ENCODE measurements around the gene CBLB.
A peak's percentile ranks its signal among the peaks of the same experiment; 100 is the strongest.

The CBLB gene

DNA sequence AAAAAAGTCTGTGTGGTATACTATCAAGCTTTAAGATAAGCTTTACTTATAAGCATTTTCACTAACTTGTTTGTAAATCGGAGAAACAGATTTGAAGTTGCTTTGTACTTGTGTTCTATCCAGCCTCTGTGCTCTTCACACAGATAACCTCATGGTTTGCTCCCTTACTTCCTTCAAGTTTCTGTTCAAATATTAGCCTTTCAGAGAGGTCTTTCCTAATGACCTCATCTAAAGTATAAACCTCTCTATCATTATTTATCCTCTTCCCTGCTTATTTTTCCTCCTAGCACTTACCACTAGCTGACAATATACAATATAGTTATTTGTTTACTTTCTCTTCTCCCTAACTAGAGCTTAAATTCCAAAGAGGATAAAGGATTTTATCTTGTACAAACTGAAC, 180.0 kb downstream of the CBLB start:
- Histone ChIP-seq H3K27ac (ENCODE audit: low read depth, low read length) (no peak overlapping the region), H2AK5ac (ENCODE audit: low read length) (no peak overlapping the region), H3K4ac (ENCODE audit: low read depth, low read length) (no peak overlapping the region), H3K4me1 (ENCODE audit: control insufficient read depth in 1 of 2, insufficient read depth in 2 of 2, low read length in 2 of 2) (no peaks in the 10 kb centered on the region), H3K36me3 (ENCODE audit: control insufficient read depth in 1 of 2, insufficient read depth in 2 of 2, low read length in 2 of 2) (peaks cover 1 to 4% of the 10 kb centered on the region in 2 experiments), H3K4me3 (ENCODE audit: low read depth, low read length) (no peak overlapping the region), H3K9me3 (ENCODE audit: insufficient read depth, low read depth, low read length) (no peaks in the 10 kb centered on the region), H2AFZ (ENCODE audit: insufficient read depth, low read length, poor library complexity) (no peak overlapping the region), H3K79me1 (ENCODE audit: low read length) (no peaks in the 10 kb centered on the region), H3K27me3 (ENCODE audit: insufficient read depth, low read length) (no peaks in the 10 kb centered on the region), H2BK5ac (ENCODE audit: low read depth, low read length, poor library complexity) (no peak overlapping the region), H4K8ac (ENCODE audit: low read depth, low read length) (no peak overlapping the region), H3K79me2 (ENCODE audit: control insufficient read depth, insufficient read depth, low read length, poor library complexity) (no peaks in the 10 kb centered on the region), H2BK12ac (ENCODE audit: low read length) (no peak overlapping the region), H3K23ac (ENCODE audit: low read length) (no peak overlapping the region), H4K91ac (ENCODE audit: low read depth, low read length) (no peak overlapping the region), H3K4me2 (ENCODE audit: low read length) (no peak overlapping the region), H2BK120ac (ENCODE audit: insufficient read depth, low read length, poor library complexity) (no peak overlapping the region), H3K9ac (ENCODE audit: low read length) (no peak overlapping the region), H4K12ac (ENCODE audit: low read depth, low read length) (no peak overlapping the region), H3K14ac (ENCODE audit: low read length) (no peak overlapping the region), H3K18ac (ENCODE audit: low read length) (no peak overlapping the region)
- WGBS (ENCODE audit: extremely low coverage, insufficient coverage, insufficient read length): no CpG with 5 or more reads among the region's 1 CpG
- no peak for DNase-seq

DNA sequence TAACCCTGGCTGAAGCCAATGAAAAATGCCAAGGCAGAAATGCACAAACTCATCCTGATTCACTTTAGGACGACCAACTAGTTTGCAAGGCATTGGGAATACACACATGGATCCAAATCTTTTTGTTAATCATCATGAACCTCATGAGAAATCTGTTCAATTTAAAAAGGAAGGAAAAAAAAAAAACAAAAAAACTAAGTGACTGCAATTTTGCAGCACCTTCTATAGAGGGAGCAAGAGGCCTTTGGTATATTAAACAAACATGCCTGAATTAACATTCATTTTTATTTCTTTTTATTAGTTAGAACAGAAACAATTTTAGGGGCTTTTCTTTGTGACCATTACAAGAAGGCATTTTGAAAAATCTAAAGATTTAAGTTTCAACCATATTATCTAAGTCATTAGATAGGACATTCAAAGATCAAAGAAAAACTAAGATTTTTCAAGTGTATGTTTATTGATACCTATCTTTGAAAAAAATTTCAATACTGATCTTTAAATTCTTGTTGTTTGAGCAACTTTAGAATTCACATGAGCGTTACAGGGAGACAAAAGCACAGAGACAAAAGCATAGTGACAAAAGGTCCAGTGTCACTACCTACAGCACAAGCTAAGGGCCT, 182.4 kb downstream of the CBLB start:
- Histone ChIP-seq H2AK5ac (ENCODE audit: low read length) (no peak overlapping the region), H3K4me1 (ENCODE audit: control insufficient read depth in 1 of 2, insufficient read depth in 2 of 2, low read length in 2 of 2) (no peaks in the 10 kb centered on the region), H3K27me3 (ENCODE audit: insufficient read depth, low read length) (no peaks in the 10 kb centered on the region), H3K18ac (ENCODE audit: low read length) (no peak overlapping the region), H3K23ac (ENCODE audit: low read length) (no peak overlapping the region), H3K4me2 (ENCODE audit: low read length) (no peak overlapping the region), H4K8ac (ENCODE audit: low read depth, low read length) (no peak overlapping the region), H2BK12ac (ENCODE audit: low read length) (no peak overlapping the region), H4K12ac (ENCODE audit: low read depth, low read length) (no peak overlapping the region), H2AFZ (ENCODE audit: insufficient read depth, low read length, poor library complexity) (no peak overlapping the region), H3K79me2 (ENCODE audit: control insufficient read depth, insufficient read depth, low read length, poor library complexity) (no peaks in the 10 kb centered on the region), H4K91ac (ENCODE audit: low read depth, low read length) (no peak overlapping the region), H2BK120ac (ENCODE audit: insufficient read depth, low read length, poor library complexity) (no peak overlapping the region), H2BK5ac (ENCODE audit: low read depth, low read length, poor library complexity) (no peak overlapping the region), H3K9me3 (ENCODE audit: insufficient read depth, low read depth, low read length) (no peaks in the 10 kb centered on the region), H3K4ac (ENCODE audit: low read depth, low read length) (no peak overlapping the region), H3K36me3 (ENCODE audit: control insufficient read depth in 1 of 2, insufficient read depth in 2 of 2, low read length in 2 of 2) (peaks cover 2 to 5% of the 10 kb centered on the region in 2 experiments), H3K4me3 (ENCODE audit: low read depth, low read length) (no peak overlapping the region), H3K27ac (ENCODE audit: low read depth, low read length) (no peak overlapping the region), H3K14ac (ENCODE audit: low read length) (no peak overlapping the region), H3K9ac (ENCODE audit: low read length) (no peak overlapping the region), H3K79me1 (ENCODE audit: low read length) (no peaks in the 10 kb centered on the region)
- DNase-seq: peak in 1 of 2 donors; percentile 53
- WGBS (ENCODE audit: extremely low coverage, insufficient coverage, insufficient read length): no CpG with 5 or more reads among the region's 2 CpGs

DNA sequence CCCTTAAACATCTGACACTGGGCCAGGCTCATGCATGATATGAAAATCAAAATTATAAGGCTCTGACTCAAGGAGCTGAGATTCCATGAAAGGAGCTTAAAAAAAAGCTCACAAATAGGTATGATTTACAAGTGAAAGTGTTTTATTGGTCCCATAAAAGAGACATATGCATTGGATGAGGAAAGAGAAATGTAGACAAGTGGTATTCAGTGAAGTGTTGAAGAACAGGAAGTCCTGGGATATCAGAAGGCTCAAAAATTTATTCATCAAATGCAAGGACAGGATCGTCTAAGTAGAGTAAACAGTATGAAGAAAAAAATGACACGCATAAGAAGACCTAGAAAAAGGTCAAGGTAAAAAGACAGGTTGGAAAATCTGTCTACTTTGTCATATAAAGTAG, 188.9 kb downstream of the CBLB start:
- no peak overlapping the region for H2AK5ac ChIP-seq (ENCODE audit: low read length)
- H3K36me3 ChIP-seq (ENCODE audit: control insufficient read depth in 1 of 2, insufficient read depth in 2 of 2, low read length in 2 of 2): peaks cover 9 to 17% of the 10 kb centered on the region in 2 experiments
- no peak overlapping the region for H4K12ac ChIP-seq (ENCODE audit: low read depth, low read length)
- no peaks in the 10 kb centered on the region for H3K4me1 ChIP-seq (ENCODE audit: control insufficient read depth in 1 of 2, insufficient read depth in 2 of 2, low read length in 2 of 2)
- no peak for DNase-seq
- no peaks in the 10 kb centered on the region for H3K9me3 ChIP-seq (ENCODE audit: insufficient read depth, low read depth, low read length)
- no peaks in the 10 kb centered on the region for H3K27me3 ChIP-seq (ENCODE audit: insufficient read depth, low read length)
- no peak overlapping the region for H3K18ac ChIP-seq (ENCODE audit: low read length)
- H2BK12ac ChIP-seq (ENCODE audit: low read length): no peak overlapping the region
- H3K4ac ChIP-seq (ENCODE audit: low read depth, low read length): no peak overlapping the region
- WGBS (ENCODE audit: extremely low coverage, insufficient coverage, insufficient read length): no CpG with 5 or more reads among the region's 2 CpGs
- H2BK5ac ChIP-seq (ENCODE audit: low read depth, low read length, poor library complexity): no peak overlapping the region
- no peak overlapping the region for H2BK120ac ChIP-seq (ENCODE audit: insufficient read depth, low read length, poor library complexity)
- no peak overlapping the region for H3K27ac ChIP-seq (ENCODE audit: low read depth, low read length)
- H3K9ac ChIP-seq (ENCODE audit: low read length): no peak overlapping the region
- no peak overlapping the region for H3K14ac ChIP-seq (ENCODE audit: low read length)
- no peak overlapping the region for H3K4me2 ChIP-seq (ENCODE audit: low read length)
- no peak overlapping the region for H3K4me3 ChIP-seq (ENCODE audit: low read depth, low read length)
- H3K79me1 ChIP-seq (ENCODE audit: low read length): no peaks in the 10 kb centered on the region
- H2AFZ ChIP-seq (ENCODE audit: insufficient read depth, low read length, poor library complexity): no peak overlapping the region
- H3K23ac ChIP-seq (ENCODE audit: low read length): no peak overlapping the region
- H4K91ac ChIP-seq (ENCODE audit: low read depth, low read length): no peak overlapping the region
- H3K79me2 ChIP-seq (ENCODE audit: control insufficient read depth, insufficient read depth, low read length, poor library complexity): no peaks in the 10 kb centered on the region
- H4K8ac ChIP-seq (ENCODE audit: low read depth, low read length): no peak overlapping the region

GRCh38 chr3:105678017-105678416, 190.8 kb downstream of the CBLB start:
- Histone ChIP-seq H2AK5ac (ENCODE audit: low read length) (no peak overlapping the region), H3K36me3 (ENCODE audit: control insufficient read depth in 1 of 2, insufficient read depth in 2 of 2, low read length in 2 of 2) (peaks cover 9 to 19% of the 10 kb centered on the region in 2 experiments), H3K79me2 (ENCODE audit: control insufficient read depth, insufficient read depth, low read length, poor library complexity) (no peaks in the 10 kb centered on the region), H2BK12ac (ENCODE audit: low read length) (no peak overlapping the region), H3K4me2 (ENCODE audit: low read length) (no peak overlapping the region), H3K18ac (ENCODE audit: low read length) (no peak overlapping the region), H3K4ac (ENCODE audit: low read depth, low read length) (no peak overlapping the region), H3K79me1 (ENCODE audit: low read length) (no peaks in the 10 kb centered on the region), H2BK5ac (ENCODE audit: low read depth, low read length, poor library complexity) (no peak overlapping the region), H3K27me3 (ENCODE audit: insufficient read depth, low read length) (no peaks in the 10 kb centered on the region), H3K9ac (ENCODE audit: low read length) (no peak overlapping the region), H3K14ac (ENCODE audit: low read length) (no peak overlapping the region), H4K91ac (ENCODE audit: low read depth, low read length) (no peak overlapping the region), H4K12ac (ENCODE audit: low read depth, low read length) (no peak overlapping the region), H2AFZ (ENCODE audit: insufficient read depth, low read length, poor library complexity) (no peak overlapping the region), H3K9me3 (ENCODE audit: insufficient read depth, low read depth, low read length) (no peaks in the 10 kb centered on the region), H3K4me3 (ENCODE audit: low read depth, low read length) (no peak overlapping the region), H3K23ac (ENCODE audit: low read length) (no peak overlapping the region), H2BK120ac (ENCODE audit: insufficient read depth, low read length, poor library complexity) (no peak overlapping the region), H3K27ac (ENCODE audit: low read depth, low read length) (no peak overlapping the region), H3K4me1 (ENCODE audit: control insufficient read depth in 1 of 2, insufficient read depth in 2 of 2, low read length in 2 of 2) (no peaks in the 10 kb centered on the region), H4K8ac (ENCODE audit: low read depth, low read length) (no peak overlapping the region)
- WGBS (ENCODE audit: extremely low coverage, insufficient coverage, insufficient read length): no CpG with 5 or more reads among the region's 3 CpGs
- DNase-seq: no peak

Data from trophoblast cell (in vitro differentiated cells and primary cell).